Trophoblast cell (in vitro differentiated cells and primary cell): ENCODE data around the gene ZBTB17.
"Not testable (repeated sequence)": the region's sequence is repeated elsewhere in the genome, so short reads cannot be mapped to it uniquely, and the experiment has no call there.

ENCODE experiments used
- DNase-seq, 2 donors: peaks; one replicate each; pipeline ENCODE4 v3.0.0-alpha.2; 2016
- H2AFZ ChIP-seq: 2 replicates; pipeline ENCODE4 v1.6.1; 2013; ENCODE audit warnings: low read length, moderate library complexity, mild to moderate bottlenecking; ENCODE audit not compliant: insufficient read depth, poor library complexity
- H2AK5ac ChIP-seq: 2 replicates; pipeline ENCODE4 v1.6.1; 2013; ENCODE audit warnings: mild to moderate bottlenecking, low read length
- H2BK120ac ChIP-seq: 2 replicates; pipeline ENCODE4 v1.6.1; 2013; ENCODE audit warnings: low read length, mild to moderate bottlenecking, moderate library complexity; ENCODE audit not compliant: insufficient read depth, poor library complexity
- H2BK12ac ChIP-seq: 2 replicates; pipeline ENCODE4 v1.6.1; 2013; ENCODE audit warnings: mild to moderate bottlenecking, low read length, moderate library complexity
- H2BK5ac ChIP-seq: 2 replicates; pipeline ENCODE4 v1.6.1; 2013; ENCODE audit warnings: low read length, low read depth, moderate library complexity, mild to moderate bottlenecking; ENCODE audit not compliant: poor library complexity
- H3K14ac ChIP-seq: 2 replicates; pipeline ENCODE4 v1.6.1; 2013; ENCODE audit warnings: mild to moderate bottlenecking, low read length
- H3K18ac ChIP-seq: 2 replicates; pipeline ENCODE4 v1.6.1; 2013; ENCODE audit warnings: mild to moderate bottlenecking, low read length
- H3K23ac ChIP-seq: 2 replicates; pipeline ENCODE4 v1.6.1; 2013; ENCODE audit warnings: low read length
- H3K27ac ChIP-seq: 2 replicates; pipeline ENCODE4 v1.5.1; 2013; ENCODE audit warnings: low read depth, mild to moderate bottlenecking, inconsistent platforms, low read length, moderate library complexity
- H3K27me3 ChIP-seq: 2 replicates; pipeline ENCODE4 v1.6.1; 2013; ENCODE audit warnings: inconsistent platforms, mild to moderate bottlenecking, low read length, moderate library complexity; ENCODE audit not compliant: insufficient read depth
- H3K36me3 ChIP-seq, 2 experiments: 1 replicate in 1 of 2; 2 replicates in 1 of 2; pipeline ENCODE4 v1.6.1; 2013; ENCODE audit warnings: low read length in 2 of 2, mild to moderate bottlenecking in 2 of 2, moderate library complexity in 1 of 2; ENCODE audit not compliant: insufficient read depth in 2 of 2, control insufficient read depth in 1 of 2
- H3K4ac ChIP-seq: 2 replicates; pipeline ENCODE4 v1.6.1; 2013; ENCODE audit warnings: low read depth, mild to moderate bottlenecking, low read length, moderate library complexity
- H3K4me1 ChIP-seq, 2 experiments: 1 replicate in 1 of 2; 2 replicates in 1 of 2; pipeline ENCODE4 v1.6.1; 2013; ENCODE audit warnings: low read length in 2 of 2, mild to moderate bottlenecking in 2 of 2, moderate library complexity in 1 of 2; ENCODE audit not compliant: insufficient read depth in 2 of 2, control insufficient read depth in 1 of 2
- H3K4me2 ChIP-seq: 2 replicates; pipeline ENCODE4 v1.6.1; 2013; ENCODE audit warnings: inconsistent platforms, mild to moderate bottlenecking, low read length, moderate library complexity
- H3K4me3 ChIP-seq: 2 replicates; pipeline ENCODE4 v1.5.1; 2013; ENCODE audit warnings: mild to moderate bottlenecking, low read depth, low read length, inconsistent platforms
- H3K79me1 ChIP-seq: one replicate; pipeline ENCODE4 v1.6.1; 2013; ENCODE audit warnings: low read length
- H3K79me2 ChIP-seq: 2 replicates; pipeline ENCODE4 v1.6.1; 2013; ENCODE audit warnings: low read length, mild to moderate bottlenecking; ENCODE audit not compliant: control insufficient read depth, insufficient read depth, poor library complexity
- H3K9ac ChIP-seq: 2 replicates; pipeline ENCODE4 v1.6.1; 2013; ENCODE audit warnings: mild to moderate bottlenecking, low read length
- H3K9me3 ChIP-seq: 2 replicates; pipeline ENCODE4 v1.6.1; 2013; ENCODE audit warnings: low read depth, mild to moderate bottlenecking, control low read depth, inconsistent platforms, low read length; ENCODE audit not compliant: insufficient read depth
- H4K12ac ChIP-seq: 2 replicates; pipeline ENCODE4 v1.6.1; 2013; ENCODE audit warnings: low read depth, mild to moderate bottlenecking, low read length, moderate library complexity
- H4K8ac ChIP-seq: 2 replicates; pipeline ENCODE4 v1.6.1; 2013; ENCODE audit warnings: low read depth, mild to moderate bottlenecking, low read length, moderate library complexity
- H4K91ac ChIP-seq: one replicate; pipeline ENCODE4 v1.6.1; 2013; ENCODE audit warnings: low read depth, mild to moderate bottlenecking, low read length, moderate library complexity
- WGBS: extraction: QIAGEN DNeasy Blood & Tissue Kit; methylation state at CpG from one replicate; pipeline ENCODE4 v1.1.7; 2013; ENCODE audit warnings: missing lambda C conversion rate; ENCODE audit not compliant: insufficient read length, insufficient coverage; ENCODE audit errors: extremely low coverage; 5-methylcytosine and 5-hydroxymethylcytosine counted together

Gene ZBTB17

DNA sequence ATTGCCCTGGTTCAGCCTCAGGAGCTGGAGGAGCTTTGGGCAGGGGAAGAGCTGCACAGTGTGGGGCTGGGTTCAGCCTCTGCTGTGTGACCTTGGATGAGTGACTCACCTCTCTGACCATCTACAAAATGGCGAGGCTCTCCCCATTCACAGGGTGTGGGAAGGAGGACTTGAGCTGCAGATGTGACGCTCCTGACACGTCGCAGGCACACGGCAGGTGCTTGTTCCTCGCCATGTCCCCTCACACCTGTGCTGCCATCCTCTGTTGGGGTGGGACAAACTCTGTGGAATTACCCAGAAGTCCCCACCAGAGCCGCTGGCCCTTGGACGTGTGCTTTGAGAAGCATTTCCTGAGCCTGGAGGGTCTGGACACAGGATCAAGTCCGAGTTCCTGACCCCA lies 45.0 kb upstream of the ZBTB17 start:
- not testable (repeated sequence) for H3K23ac ChIP-seq, H2AFZ ChIP-seq, H3K9ac ChIP-seq, H3K36me3 ChIP-seq, H2BK5ac ChIP-seq, H3K4me2 ChIP-seq, H3K9me3 ChIP-seq, H4K12ac ChIP-seq, H4K8ac ChIP-seq, H3K18ac ChIP-seq, H3K14ac ChIP-seq, H2AK5ac ChIP-seq, H3K79me2 ChIP-seq, H3K27ac ChIP-seq, H2BK12ac ChIP-seq, H3K27me3 ChIP-seq, H3K4ac ChIP-seq, DNase-seq, H2BK120ac ChIP-seq, H3K4me3 ChIP-seq, H4K91ac ChIP-seq
- Histone ChIP-seq H3K4me1 (peaks cover 27 to 36% of the 10 kb centered on the region in 2 experiments), H3K79me1 (peaks cover 18% of the 10 kb centered on the region)
- no CpG with 5 or more reads among the region's 9 CpGs for WGBS

DNA sequence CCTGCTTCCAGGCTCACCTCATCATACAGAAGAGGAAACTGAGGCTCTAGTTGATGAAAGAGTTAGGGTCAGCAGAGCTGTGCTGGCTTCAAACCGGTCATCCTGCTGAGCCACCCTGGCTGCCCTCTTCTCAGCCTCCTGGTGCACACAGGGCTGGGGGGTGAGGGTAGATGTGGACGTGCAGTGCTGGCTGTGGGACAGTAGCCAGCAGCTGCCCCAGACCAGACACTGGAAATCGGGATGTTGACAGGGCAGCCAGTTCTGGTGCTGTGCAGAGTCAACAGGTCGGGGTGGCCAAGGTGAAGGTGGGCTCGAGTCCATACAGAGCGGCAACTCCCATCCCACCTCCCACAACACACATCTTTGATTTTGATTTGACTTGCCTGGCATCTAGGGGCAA lies 44.4 kb upstream of the ZBTB17 start:
- Histone ChIP-seq H3K79me1 (peaks cover 18% of the 10 kb centered on the region), H3K27ac (no peak overlapping the region), H2AK5ac (peak overlapping the region; percentile 48), H3K14ac (peak overlapping the region; percentile 20), H2BK120ac (no peak overlapping the region), H3K9ac (no peak overlapping the region), H4K12ac (no peak overlapping the region), H2BK5ac (no peak overlapping the region), H3K4me2 (no peak overlapping the region), H3K9me3 (peaks cover 2% of the 10 kb centered on the region), H4K91ac (peak overlapping the region; percentile 2), H3K4me3 (peak overlapping the region; percentile 42), H2AFZ (no peak overlapping the region), H3K36me3 (no peaks in the 10 kb centered on the region), H3K79me2 (no peaks in the 10 kb centered on the region), H4K8ac (no peak overlapping the region), H3K4me1 (peaks cover 27 to 36% of the 10 kb centered on the region in 2 experiments), H3K18ac (no peak overlapping the region), H3K4ac (no peak overlapping the region), H3K23ac (no peak overlapping the region), H2BK12ac (peak overlapping the region; percentile 29), H3K27me3 (no peaks in the 10 kb centered on the region)
- DNase-seq, result no peak
- WGBS, result no CpG with 5 or more reads among the region's 6 CpGs

GRCh38 chr1:16019644-16020277 lies 43.9 kb upstream of the ZBTB17 start:
- no peak overlapping the region for H2AK5ac ChIP-seq
- H3K79me1 ChIP-seq, result peaks cover 18% of the 10 kb centered on the region
- H2BK5ac ChIP-seq, result no peak overlapping the region
- peak overlapping the region; percentile 31 for H2BK12ac ChIP-seq
- H3K23ac ChIP-seq, result no peak overlapping the region
- H3K27me3 ChIP-seq, result no peaks in the 10 kb centered on the region
- H4K91ac ChIP-seq, result peak overlapping the region; percentile 67
- H3K4me1 ChIP-seq, result peaks cover 27 to 36% of the 10 kb centered on the region in 2 experiments
- no peak overlapping the region for H2BK120ac ChIP-seq
- H3K4ac ChIP-seq, result no peak overlapping the region
- WGBS, result no CpG with 5 or more reads among the region's 9 CpGs
- H3K36me3 ChIP-seq, result no peaks in the 10 kb centered on the region
- H3K27ac ChIP-seq, result peak overlapping the region; percentile 85
- no peaks in the 10 kb centered on the region for H3K79me2 ChIP-seq
- H3K4me3 ChIP-seq, result no peak overlapping the region
- DNase-seq, result peak in 1 of 2 donors; percentile 12
- peaks cover 2% of the 10 kb centered on the region for H3K9me3 ChIP-seq
- no peak overlapping the region for H4K8ac ChIP-seq
- no peak overlapping the region for H2AFZ ChIP-seq
- no peak overlapping the region for H4K12ac ChIP-seq
- no peak overlapping the region for H3K9ac ChIP-seq
- no peak overlapping the region for H3K14ac ChIP-seq
- no peak overlapping the region for H3K18ac ChIP-seq
- H3K4me2 ChIP-seq, result peak overlapping the region; percentile 13

- H4K8ac ChIP-seq, result no peak overlapping the region
These were observed 43.1 kb upstream of the ZBTB17 start for GRCh38 chr1:16018749-16019643.

More at GRCh38 chr1:16018749-16019643, 43.1 kb upstream of the ZBTB17 start:
- no peak overlapping the region for H3K4ac ChIP-seq
- H3K9ac ChIP-seq, result no peak overlapping the region
- no peak overlapping the region for H2AFZ ChIP-seq
- no peaks in the 10 kb centered on the region for H3K36me3 ChIP-seq
- H3K18ac ChIP-seq, result peak overlapping the region; percentile 2
- no peak overlapping the region for H4K12ac ChIP-seq
- H3K9me3 ChIP-seq, result peaks cover 2% of the 10 kb centered on the region
- peak overlapping the region; percentile 36 for H3K14ac ChIP-seq
- peaks cover 27 to 41% of the 10 kb centered on the region in 2 experiments for H3K4me1 ChIP-seq
- H3K23ac ChIP-seq, result no peak overlapping the region
- H2BK12ac ChIP-seq, result peak overlapping the region; percentile 31
- peak overlapping the region; percentile 67 for H4K91ac ChIP-seq
- H3K79me2 ChIP-seq, result no peaks in the 10 kb centered on the region
- peak overlapping the region; percentile 8 for H2BK5ac ChIP-seq
- no CpG with 5 or more reads among the region's 23 CpGs for WGBS
- DNase-seq, result peak; percentile 41 to 49
- peak overlapping the region; percentile 48 for H3K4me2 ChIP-seq
- no peaks in the 10 kb centered on the region for H3K27me3 ChIP-seq
- H2AK5ac ChIP-seq, result peak overlapping the region; percentile 26
- peak overlapping the region; percentile 85 for H3K27ac ChIP-seq
- H3K4me3 ChIP-seq, result no peak overlapping the region
- H3K79me1 ChIP-seq, result peaks cover 18% of the 10 kb centered on the region
- peak overlapping the region; percentile 7 for H2BK120ac ChIP-seq
